ENCODE results near the gene MICA.

MICA gene

GRCh38 chr6:31460361-31461025 lies 57.1 kb downstream of the MICA start:
- Histone ChIP-seq H3K9me3 (ENCODE audit: low read length) (peaks cover 3% of the 10 kb centered on the region), H3K27me3 (ENCODE audit: insufficient read depth, low read length) (peaks cover 28% of the 10 kb centered on the region), H3K4me1 (ENCODE audit: insufficient read depth, low read length) (no peaks in the 10 kb centered on the region), H2AFZ (ENCODE audit: low read depth, low read length) (no peak overlapping the region), H3K36me3 (ENCODE audit: insufficient read depth, low read length) (no peaks in the 10 kb centered on the region), H3K4me3 (ENCODE audit: low read length) (no peak overlapping the region)

GRCh38 chr6:31462026-31462963 lies 58.9 kb downstream of the MICA start:
- Histone ChIP-seq H2AFZ (ENCODE audit: low read depth, low read length) (no peak overlapping the region), H3K4me3 (ENCODE audit: low read length) (no peak overlapping the region), H3K36me3 (ENCODE audit: insufficient read depth, low read length) (no peaks in the 10 kb centered on the region), H3K9me3 (ENCODE audit: low read length) (peaks cover 3% of the 10 kb centered on the region), H3K4me1 (ENCODE audit: insufficient read depth, low read length) (peaks cover 7% of the 10 kb centered on the region), H3K27me3 (ENCODE audit: insufficient read depth, low read length) (peaks cover 28% of the 10 kb centered on the region)

DNA sequence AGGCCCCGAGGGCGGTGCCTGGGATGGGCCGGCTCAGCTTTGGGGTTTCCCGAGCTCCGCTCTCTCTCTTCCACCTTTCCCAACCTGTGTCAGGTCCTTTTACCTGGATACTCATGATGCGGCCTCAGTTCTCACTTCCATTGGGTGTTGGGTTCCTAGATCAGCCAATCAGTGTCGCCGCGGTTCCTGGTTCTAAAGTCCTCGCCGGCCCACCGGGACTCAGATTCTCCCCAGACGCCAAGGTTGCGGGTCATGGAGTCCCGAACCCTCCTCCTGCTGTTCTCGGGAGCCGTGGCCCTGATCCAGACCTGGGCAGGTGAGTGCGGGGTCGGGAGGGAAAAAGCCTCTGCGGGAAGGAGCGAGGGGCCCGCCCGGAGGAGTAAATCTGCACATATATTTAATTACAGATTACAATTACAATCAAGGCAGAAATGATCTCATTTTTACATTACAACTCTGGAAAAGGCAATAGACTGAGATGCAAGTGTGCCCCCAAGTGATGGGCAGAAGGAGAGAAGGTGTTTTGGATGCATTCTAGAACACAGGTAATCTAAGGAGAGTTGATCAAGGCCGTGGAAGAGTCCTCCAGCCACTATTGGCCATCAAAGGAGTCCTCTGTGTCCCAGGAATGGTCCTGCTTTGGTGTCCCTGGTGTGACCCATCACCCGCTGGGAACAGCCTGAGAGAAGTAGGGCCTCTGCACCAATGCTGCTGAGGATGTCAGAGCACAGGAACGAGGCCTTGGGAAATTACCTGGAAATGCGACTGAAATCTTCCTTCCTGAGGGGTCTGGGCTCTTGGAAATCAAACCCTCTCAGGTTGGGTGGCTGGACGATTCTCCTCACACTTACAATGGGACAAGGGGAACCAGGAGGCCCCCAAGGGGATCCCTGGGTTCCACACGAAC lies 59.8 kb downstream of the MICA start:
- H3K4me3 ChIP-seq (ENCODE audit: low read length) = no peak overlapping the region
- H3K27me3 ChIP-seq (ENCODE audit: insufficient read depth, low read length) = peaks cover 28% of the 10 kb centered on the region
- H3K36me3 ChIP-seq (ENCODE audit: insufficient read depth, low read length) = no peaks in the 10 kb centered on the region
- H3K9me3 ChIP-seq (ENCODE audit: low read length) = peaks cover 3% of the 10 kb centered on the region
- H2AFZ ChIP-seq (ENCODE audit: low read depth, low read length) = no peak overlapping the region
- peaks cover 10% of the 10 kb centered on the region for H3K4me1 ChIP-seq (ENCODE audit: insufficient read depth, low read length)

DNA sequence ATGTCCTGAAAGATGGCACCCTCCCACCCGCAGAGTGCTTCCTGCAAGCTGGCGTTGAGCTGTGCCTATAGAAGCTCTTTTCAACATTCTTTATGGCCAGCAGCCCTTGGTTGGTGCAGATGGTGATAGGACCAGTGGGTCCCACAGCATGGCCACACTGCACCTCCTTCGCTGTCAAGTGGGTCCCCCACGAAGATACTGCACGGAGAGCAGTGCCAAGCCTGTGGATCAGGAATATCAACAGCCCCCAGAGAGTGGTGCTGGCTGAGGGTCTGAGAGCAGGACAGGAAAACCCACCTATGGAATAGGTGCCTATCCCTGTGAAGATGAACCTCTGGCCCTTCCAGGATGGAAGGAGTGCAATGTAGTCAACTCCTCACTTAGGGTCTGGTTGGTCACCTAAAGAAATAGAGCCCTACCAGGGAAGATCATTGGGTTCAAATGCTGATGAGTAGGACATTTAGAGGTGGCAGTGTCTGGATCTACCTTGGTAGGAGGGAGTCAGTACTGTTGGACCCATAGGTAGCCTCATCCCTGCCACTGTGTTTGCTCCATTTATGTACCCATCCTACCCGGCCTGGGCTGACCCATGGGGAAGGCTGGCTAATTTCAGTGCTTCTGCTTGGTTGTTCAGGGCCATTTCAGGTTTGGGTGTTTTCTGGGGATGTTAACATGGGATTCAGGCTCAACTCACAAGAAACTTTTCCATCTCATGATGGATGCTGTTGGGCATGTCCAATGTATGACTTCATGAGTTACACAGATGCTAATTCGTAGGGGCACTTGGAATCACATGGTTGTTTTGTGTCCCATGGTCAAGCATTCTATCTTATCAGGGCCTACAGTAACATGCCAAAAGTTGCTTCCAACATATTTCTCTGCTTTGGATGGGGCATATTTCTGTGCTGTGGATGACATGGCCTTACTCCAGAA lies 61.1 kb downstream of the MICA start:
- peaks cover 3% of the 10 kb centered on the region for H3K9me3 ChIP-seq (ENCODE audit: low read length)
- no peak overlapping the region for H2AFZ ChIP-seq (ENCODE audit: low read depth, low read length)
- H3K27me3 ChIP-seq (ENCODE audit: insufficient read depth, low read length) = peaks cover 35% of the 10 kb centered on the region
- no peaks in the 10 kb centered on the region for H3K36me3 ChIP-seq (ENCODE audit: insufficient read depth, low read length)
- no peak overlapping the region for H3K4me3 ChIP-seq (ENCODE audit: low read length)
- peaks cover 10% of the 10 kb centered on the region for H3K4me1 ChIP-seq (ENCODE audit: insufficient read depth, low read length)
